Stimulated activated CD8-positive, alpha-beta memory T cell treated with anti-CD3 and anti-CD28 coated beads, Interleukin-15, amount 100 ng/mL, for 1 hour (primary cell): Measurements from ENCODE around the gene SORCS2.

Experiments
- DNase-seq: peaks from one replicate; pipeline ENCODE4 v3.0.0-alpha.2; 2020; ENCODE audit warnings: low read depth

The SORCS2 gene

DNA sequence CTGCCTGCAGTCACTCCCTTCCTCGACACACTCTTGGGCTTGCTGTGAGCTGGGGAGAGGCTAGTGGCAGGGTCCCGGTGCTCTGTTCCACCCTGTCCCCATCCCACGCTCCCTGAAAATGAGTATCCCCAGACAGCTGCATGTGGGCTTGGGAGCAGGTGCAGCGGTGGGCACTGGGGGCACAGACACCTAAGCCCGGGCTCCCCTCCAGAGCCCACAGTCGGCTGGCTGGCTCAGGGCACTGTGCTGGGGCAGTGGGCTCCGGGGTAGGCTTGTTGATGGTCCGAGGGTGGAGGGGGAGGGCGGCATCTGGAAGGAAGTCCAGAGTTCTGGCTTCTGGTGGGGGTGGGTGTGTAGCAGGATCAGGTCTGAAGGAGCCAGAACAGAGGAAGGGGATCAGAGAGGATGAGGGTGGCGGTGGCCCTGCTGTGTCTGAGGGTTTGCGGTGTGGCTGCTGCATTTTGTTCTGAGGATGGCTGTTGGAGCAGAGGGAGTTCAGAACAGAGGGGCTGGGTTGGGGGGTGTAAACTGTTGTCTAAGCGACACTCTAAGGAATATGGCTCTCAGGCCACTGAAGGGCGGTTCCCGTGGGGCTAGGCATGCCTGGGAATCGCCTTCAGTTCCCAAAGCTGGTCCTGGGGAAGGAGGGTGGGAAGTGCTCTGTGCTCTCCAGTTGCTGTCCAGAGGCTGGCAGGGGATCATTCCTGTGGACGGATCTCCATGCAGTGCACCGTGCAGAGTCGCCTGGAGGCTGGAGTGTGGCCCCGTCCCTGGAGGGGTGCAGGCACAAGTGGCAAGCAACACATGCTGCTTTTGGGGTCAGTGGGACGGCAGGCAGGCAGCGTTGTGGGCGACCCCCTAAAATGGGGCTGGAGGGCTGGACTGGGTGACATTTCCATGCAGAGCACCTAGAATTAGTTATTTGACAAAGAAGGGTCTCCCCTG is 114.0 kb downstream of the SORCS2 start:
- no peak for DNase-seq

GRCh38 chr4:7306986-7307385 is 114.6 kb downstream of the SORCS2 start:
- no peak for DNase-seq

GRCh38 chr4:7307394-7308099 is 115.2 kb downstream of the SORCS2 start:
- DNase-seq = no peak

DNA sequence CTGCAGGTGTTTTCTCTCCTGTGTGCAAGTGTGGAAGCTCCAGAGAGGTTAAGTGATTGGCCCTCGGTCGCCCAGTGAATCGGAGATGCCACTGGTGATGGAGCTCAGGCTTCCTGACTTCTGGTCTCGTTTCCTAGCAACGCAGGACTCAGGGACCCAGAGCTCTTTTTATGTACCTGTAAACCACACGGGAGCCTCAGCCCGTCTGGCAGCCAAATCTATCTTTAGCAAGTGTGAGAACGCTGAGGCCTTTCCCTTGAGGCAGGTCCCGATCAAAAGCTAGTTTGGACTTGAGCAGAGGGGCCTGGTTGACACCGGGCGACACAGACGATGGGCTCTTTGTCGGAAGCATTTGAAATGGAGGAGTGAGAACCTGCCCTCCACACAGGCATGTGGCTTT is 116.8 kb downstream of the SORCS2 start:
- DNase-seq = no peak

DNA sequence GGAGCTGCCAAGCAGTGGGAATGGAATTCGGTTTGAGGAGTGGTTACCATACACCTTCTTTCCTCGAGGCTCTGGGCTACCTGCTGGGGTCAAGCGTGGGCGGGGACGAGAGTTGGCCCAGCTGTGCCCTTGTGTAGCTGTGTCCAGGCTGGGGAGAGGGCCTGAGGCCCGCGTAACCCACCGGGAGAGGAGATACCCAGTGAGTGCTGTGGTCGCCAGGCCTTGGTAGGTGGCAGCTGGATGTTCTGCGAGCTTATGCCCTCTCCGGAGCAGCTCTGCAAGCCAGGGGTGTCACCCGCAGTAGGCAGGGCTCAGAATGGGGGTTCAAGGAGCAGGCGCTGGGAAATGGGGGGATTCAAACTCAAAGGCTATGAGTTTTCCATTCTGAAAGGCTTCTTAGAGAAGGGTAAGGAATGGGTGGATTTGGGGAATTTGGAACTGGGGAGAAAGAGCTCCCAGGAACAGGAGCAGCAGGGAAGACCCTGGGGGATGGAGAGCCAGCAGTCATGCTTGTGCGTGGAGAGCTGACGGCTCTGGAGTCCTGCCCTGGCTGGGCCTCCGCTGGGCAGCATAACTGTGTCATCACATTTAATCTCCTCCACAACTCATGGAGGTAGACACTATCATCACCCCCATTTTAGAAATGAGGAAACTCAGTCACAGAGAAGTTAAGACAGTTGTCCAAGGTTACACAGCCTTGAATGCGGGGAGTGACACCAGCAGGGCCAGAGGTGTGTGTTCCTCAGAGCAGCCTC is 117.5 kb downstream of the SORCS2 start:
- no peak for DNase-seq

DNA sequence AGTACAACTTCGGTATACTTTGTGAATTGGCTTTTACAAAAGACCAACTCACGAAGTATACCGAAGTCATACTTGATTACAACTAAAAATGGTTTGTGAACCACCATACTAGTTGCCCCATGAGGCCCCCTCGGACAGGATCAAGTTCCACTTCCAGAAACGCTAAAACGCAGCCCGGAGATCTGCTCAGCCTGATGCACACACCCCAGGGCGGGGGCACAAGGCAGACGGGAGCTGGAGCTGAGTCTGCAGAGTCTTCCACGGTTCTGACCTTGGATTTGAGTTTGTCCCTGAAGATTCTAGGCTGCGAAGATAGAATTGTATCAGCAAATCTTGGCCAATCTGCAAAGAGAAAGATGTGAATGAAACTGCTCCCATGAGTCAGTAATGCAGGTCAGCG is 118.1 kb downstream of the SORCS2 start:
- DNase-seq = no peak

DNA sequence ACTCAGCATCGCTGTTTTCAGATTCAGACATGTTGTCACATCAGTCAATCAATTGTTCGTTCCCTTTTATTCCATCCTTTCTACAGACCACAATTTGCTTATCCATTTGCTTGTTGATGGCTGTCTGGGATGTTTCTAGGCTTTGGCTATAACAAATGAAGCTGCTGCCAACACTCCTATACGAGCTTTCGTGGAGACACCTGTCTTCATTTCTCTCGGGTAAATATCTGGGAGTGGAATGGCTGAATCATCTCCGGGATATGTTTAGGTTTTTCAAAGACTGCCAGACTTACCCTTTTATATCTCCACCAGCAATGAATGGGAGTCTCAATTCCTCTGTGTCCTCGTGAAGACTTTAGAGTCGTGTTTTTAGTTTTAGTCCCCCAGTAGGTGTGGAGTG is 118.9 kb downstream of the SORCS2 start:
- DNase-seq = no peak

DNA sequence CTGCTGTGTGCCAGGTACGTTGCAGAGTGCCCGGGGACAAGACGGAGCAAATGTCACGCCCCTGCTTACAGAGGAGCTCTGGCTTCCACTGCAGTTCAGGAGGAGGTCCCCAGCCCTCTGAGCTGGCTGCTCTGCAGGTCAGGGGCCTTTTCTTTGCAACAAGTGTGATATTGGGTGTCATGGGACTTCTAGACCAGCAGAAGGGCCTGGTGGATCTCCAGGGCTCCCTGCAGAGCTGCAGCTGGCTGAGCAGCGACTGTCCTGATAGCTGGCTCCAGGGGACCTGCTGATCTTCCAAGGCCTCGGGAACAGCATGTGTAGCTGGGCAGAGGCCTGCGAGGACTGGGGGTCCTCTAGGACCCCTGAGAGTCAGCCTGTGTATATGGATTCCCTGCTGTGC is 120.4 kb downstream of the SORCS2 start:
- no peak for DNase-seq

DNA sequence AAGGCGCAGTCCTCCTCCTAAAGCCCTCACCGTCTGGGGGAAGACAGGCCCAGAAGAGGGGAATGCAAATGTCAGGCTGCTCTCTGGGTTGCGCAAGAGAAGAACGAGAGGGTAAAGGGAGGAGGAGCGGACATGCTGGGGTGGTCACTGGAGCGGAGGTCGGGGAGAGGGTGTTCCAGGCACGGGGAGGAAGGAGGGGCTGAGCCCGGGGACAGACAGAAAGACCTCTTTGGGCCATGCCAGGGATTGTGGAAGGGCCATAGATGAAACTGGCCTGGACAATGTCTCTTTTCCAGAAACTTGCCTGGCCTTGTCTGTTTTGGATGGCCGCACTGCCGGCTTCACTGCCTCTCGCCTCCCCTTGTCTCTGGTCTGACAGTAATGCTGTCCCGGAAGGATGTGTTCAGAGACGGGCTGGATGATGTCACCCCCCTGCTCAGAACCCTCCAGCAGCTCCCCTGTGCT is 121.0 kb downstream of the SORCS2 start:
- DNase-seq = no peak

DNA sequence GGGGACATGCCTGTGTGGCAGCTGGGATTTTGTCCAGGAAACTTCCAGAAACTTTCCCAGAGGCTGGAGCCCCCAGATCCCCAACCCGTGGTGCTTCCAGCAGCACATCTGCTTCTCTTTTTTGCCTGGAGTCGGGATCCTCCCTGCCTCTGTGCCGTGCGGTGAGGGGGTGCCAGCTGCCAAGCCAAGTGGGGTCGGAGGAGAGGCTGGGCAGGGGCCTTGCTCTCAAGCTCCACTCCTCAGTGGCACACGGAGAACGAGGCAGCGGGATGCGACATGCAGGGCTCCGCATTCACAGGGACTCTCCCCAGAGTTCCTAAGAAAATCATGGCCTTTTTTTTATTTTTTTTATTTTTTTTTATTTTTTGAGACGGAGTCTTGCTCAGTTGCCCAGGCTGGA is 121.7 kb downstream of the SORCS2 start:
- no peak for DNase-seq

DNA sequence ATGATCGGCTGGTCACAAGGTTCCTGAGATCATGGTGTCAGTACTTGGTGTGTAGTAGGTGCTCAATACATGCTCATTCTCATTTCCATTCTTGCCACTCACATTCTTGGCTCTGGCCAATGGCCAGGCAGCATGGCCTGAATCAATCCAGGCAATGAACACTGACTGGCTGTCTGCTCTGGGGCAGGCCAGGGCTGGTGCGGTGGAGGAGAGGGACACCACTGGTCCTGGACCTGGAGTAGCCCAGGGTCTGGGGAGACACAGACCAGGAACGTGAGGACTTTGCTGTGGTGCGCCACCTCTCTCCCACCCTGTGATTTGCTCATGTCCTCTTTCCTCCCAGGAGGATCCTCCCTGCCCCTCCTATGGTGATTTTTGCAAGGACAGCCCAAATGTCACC is 122.9 kb downstream of the SORCS2 start:
- DNase-seq = no peak

GRCh38 chr4:7315935-7316334 is 123.6 kb downstream of the SORCS2 start:
- no peak for DNase-seq

DNA sequence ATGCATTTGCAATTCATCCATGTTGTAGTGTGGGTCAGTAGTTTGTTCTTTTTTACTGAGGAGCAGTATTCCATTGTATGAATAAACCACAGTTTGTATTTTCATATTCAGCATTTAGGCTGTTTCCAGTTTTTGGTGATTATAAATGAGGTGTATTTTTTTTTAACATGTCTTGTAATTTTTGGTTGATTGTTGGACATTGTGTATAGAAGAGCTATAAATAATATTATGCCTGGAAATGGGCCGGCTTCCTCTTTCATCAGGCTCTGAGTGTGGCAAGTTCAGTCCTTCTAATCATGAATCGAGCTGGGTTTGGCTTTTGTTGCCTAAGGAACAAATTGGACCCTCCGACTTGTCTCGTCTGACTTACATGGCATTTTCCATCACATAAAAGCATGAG is 126.7 kb downstream of the SORCS2 start:
- DNase-seq = no peak

- DNase-seq = no peak
These were observed 128.0 kb downstream of the SORCS2 start for GRCh38 chr4:7320206-7320797.

DNA sequence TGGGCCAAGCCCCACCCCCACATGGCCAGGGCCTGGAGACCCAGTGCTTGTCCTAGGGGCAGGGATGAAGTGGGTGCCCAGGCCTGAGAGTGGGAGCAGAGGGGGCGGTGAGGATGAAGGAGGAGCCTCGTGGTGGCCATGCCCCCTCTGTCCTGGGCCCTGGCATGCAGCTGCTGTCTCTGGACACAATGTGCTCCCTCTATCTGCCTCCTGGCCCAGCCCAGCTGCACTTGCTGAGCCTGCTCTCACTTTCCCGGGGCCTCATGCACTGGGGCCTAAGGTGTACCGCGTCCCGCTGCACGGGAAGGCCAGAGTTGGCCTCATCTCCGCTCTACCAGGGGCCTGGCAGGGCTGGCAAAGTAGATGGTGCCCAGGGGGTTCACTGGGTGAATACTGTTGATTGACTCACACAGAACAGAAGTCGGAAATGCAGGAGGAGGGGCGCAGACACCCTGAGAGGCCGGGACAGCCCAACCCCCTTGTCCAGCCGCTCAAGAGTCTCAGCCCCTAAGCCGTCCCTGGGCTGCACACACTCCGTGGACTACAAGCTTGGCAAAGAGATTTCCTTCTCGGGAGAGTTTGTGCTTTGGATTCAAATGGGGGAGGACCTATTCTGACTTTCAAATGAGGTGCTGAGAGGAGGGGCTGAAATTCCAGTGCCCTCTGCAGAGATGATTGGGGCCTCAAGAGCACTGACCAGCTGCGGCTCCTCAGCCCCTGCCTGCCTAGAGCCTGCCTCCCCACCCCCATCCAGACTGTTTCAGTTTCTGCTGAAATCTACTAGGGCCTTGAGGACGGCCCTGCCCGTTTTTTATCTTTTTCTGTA is 130.0 kb downstream of the SORCS2 start:
- no peak for DNase-seq

GRCh38 chr4:7323461-7323871 is 131.1 kb downstream of the SORCS2 start:
- no peak for DNase-seq

- no peak for DNase-seq
These were observed 131.7 kb downstream of the SORCS2 start for GRCh38 chr4:7323872-7324650.

GRCh38 chr4:7324651-7325121 is 132.3 kb downstream of the SORCS2 start:
- DNase-seq = no peak

DNA sequence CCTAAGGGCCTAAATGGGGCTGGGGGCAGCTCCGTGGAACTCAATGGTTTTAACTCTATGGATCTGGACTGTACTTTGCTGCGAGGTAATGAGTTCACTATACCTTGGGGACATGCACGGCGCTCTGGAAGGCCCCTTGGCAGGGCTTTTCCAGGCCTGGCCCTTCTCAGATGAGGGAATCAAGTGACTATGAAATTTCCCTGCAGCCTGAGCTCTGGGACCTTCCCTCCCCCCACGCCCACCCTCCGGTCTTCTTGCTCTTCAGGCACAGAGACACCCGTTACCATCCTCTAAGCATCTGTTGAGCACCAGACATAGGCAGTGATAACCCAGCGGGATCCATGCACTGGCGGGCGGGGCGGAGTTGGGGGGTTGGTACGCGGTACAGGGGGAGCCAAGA is 133.2 kb downstream of the SORCS2 start:
- DNase-seq = no peak

GRCh38 chr4:7326306-7326692 is 134.0 kb downstream of the SORCS2 start:
- no peak for DNase-seq
